SK-N-MC (cell line): ENCODE data around the gene SOCS2.

Source experiments
- DNase-seq: peaks from one replicate; pipeline ENCODE4 v3.0.0-alpha.2; 2011; ENCODE audit warnings: low read depth, low spot score
- H3K27ac ChIP-seq: fragments of 200-600 bp; sonication (generic); 2 replicates; pipeline ENCODE4 v1.5.1; 2016; ENCODE audit warnings: mixed run types
- H3K36me3 ChIP-seq: fragments of 200-600 bp; sonication (generic); 2 replicates; pipeline ENCODE4 v1.6.1; 2017; ENCODE audit warnings: antibody characterized with exemption, low read length, mixed read lengths; ENCODE audit not compliant: insufficient read depth
- H3K4me3 ChIP-seq: fragments of 200-600 bp; sonication (generic); 2 replicates; pipeline ENCODE4 v1.5.1; 2016
- H3K9ac ChIP-seq: fragments of 200-600 bp; sonication (generic); 2 replicates; pipeline ENCODE4 v1.8.0; 2017; ENCODE audit warnings: mixed run types, mixed read lengths; ENCODE audit not compliant: insufficient read length
- H3K9me3 ChIP-seq: fragments of 200-600 bp; sonication (generic); 2 replicates; pipeline ENCODE4 v1.6.1; 2017; ENCODE audit warnings: low read depth, mild to moderate bottlenecking, antibody characterized with exemption, low read length, moderate library complexity, mixed read lengths
- EZH2 ChIP-seq: fragments of 200-600 bp; sonication (generic); IDR thresholded peaks from one replicate; pipeline ENCODE4 v1.6.1; 2017; ENCODE audit warnings: antibody characterized with exemption
- FOXP2 ChIP-seq: optimal IDR thresholded peaks from 2 replicates; pipeline ENCODE3; 2011; ENCODE audit warnings: mild to moderate bottlenecking, moderate library complexity; ENCODE audit not compliant: insufficient read depth; ENCODE audit errors: extremely low read length, control extremely low read depth
- POLR2AphosphoS5 ChIP-seq: IDR thresholded peaks from 2 replicates; pipeline ENCODE4 v1.6.1; 2012; ENCODE audit warnings: mild to moderate bottlenecking, low read depth, low read length, borderline replicate concordance

Gene SOCS2

GRCh38 chr12:93595351-93595750 lies 22.9 kb downstream of the SOCS2 start:
- H3K9me3 ChIP-seq: no peaks in the 10 kb centered on the region
- TF ChIP-seq POLR2AphosphoS5 (no peak), FOXP2 (no peak), EZH2 (no peak)
- peak overlapping the region; percentile 26 for H3K9ac ChIP-seq
- no peak for DNase-seq
- H3K36me3 ChIP-seq: no peaks in the 10 kb centered on the region
- peak overlapping the region; percentile 52 for H3K4me3 ChIP-seq
- H3K27ac ChIP-seq: peak overlapping the region; percentile 43; the same call in 1 of the 2 replicates

GRCh38 chr12:93597608-93598007 lies 25.1 kb downstream of the SOCS2 start:
- Histone ChIP-seq H3K9me3 (no peaks in the 10 kb centered on the region), H3K27ac (no peak overlapping the region)

GRCh38 chr12:93599192-93599591 lies 26.7 kb downstream of the SOCS2 start:
- Histone ChIP-seq H3K9ac (no peak overlapping the region), H3K36me3 (no peaks in the 10 kb centered on the region), H3K27ac (no peak overlapping the region), H3K9me3 (no peaks in the 10 kb centered on the region), H3K4me3 (no peak overlapping the region)
- no peak for DNase-seq
- TF ChIP-seq FOXP2 (no peak), EZH2 (no peak), POLR2AphosphoS5 (no peak)

More at GRCh38 chr12:93597608-93598007, 25.1 kb downstream of the SOCS2 start:
- TF ChIP-seq EZH2 (no peak), POLR2AphosphoS5 (no peak), FOXP2 (no peak)
- Histone ChIP-seq H3K4me3 (no peak overlapping the region), H3K36me3 (no peaks in the 10 kb centered on the region), H3K9ac (no peak overlapping the region)
- no peak for DNase-seq

GRCh38 chr12:93601591-93601990 lies 29.1 kb downstream of the SOCS2 start:
- Histone ChIP-seq H3K9me3 (no peaks in the 10 kb centered on the region), H3K9ac (no peak overlapping the region), H3K27ac (no peak overlapping the region), H3K36me3 (no peaks in the 10 kb centered on the region), H3K4me3 (no peak overlapping the region)
- DNase-seq: no peak
- TF ChIP-seq POLR2AphosphoS5 (no peak), EZH2 (no peak), FOXP2 (no peak)

- H3K27ac ChIP-seq: no peak overlapping the region
- TF ChIP-seq FOXP2 (no peak), POLR2AphosphoS5 (no peak), EZH2 (no peak)
Observed at GRCh38 chr12:93602897-93603668, 30.6 kb downstream of the SOCS2 start.

GRCh38 chr12:93603762-93604161 lies 31.3 kb downstream of the SOCS2 start:
- no peak for DNase-seq
- Histone ChIP-seq H3K36me3 (no peaks in the 10 kb centered on the region), H3K27ac (no peak overlapping the region), H3K9me3 (no peaks in the 10 kb centered on the region), H3K4me3 (no peak overlapping the region), H3K9ac (no peak overlapping the region)
- TF ChIP-seq FOXP2: no peak
- TF ChIP-seq EZH2: no peak
- no peak for TF ChIP-seq POLR2AphosphoS5

More at GRCh38 chr12:93602897-93603668, 30.6 kb downstream of the SOCS2 start:
- H3K36me3 ChIP-seq: no peaks in the 10 kb centered on the region
- H3K4me3 ChIP-seq: no peak overlapping the region
- H3K9ac ChIP-seq: no peak overlapping the region
- H3K9me3 ChIP-seq: no peaks in the 10 kb centered on the region
- no peak for DNase-seq

GRCh38 chr12:93608313-93608712 lies 35.8 kb downstream of the SOCS2 start:
- Histone ChIP-seq H3K9ac (no peak overlapping the region), H3K9me3 (no peaks in the 10 kb centered on the region), H3K4me3 (no peak overlapping the region), H3K27ac (no peak overlapping the region), H3K36me3 (no peaks in the 10 kb centered on the region)
- no peak for TF ChIP-seq FOXP2
- no peak for TF ChIP-seq POLR2AphosphoS5
- no peak for TF ChIP-seq EZH2
- DNase-seq: no peak

GRCh38 chr12:93609281-93610192 lies 37.1 kb downstream of the SOCS2 start:
- Histone ChIP-seq H3K36me3 (no peaks in the 10 kb centered on the region), H3K9me3 (no peaks in the 10 kb centered on the region), H3K9ac (no peak overlapping the region), H3K27ac (no peak overlapping the region), H3K4me3 (no peak overlapping the region)
- DNase-seq: no peak
- TF ChIP-seq EZH2 (no peak), FOXP2 (no peak), POLR2AphosphoS5 (no peak)

GRCh38 chr12:93612776-93613175 lies 40.3 kb downstream of the SOCS2 start:
- Histone ChIP-seq H3K4me3 (no peak overlapping the region), H3K9ac (no peak overlapping the region), H3K27ac (no peak overlapping the region), H3K36me3 (no peaks in the 10 kb centered on the region), H3K9me3 (no peaks in the 10 kb centered on the region)
- TF ChIP-seq POLR2AphosphoS5 (no peak), EZH2 (no peak), FOXP2 (no peak)
- DNase-seq: no peak
